ENCODE data around the gene CCDC85A. TPM values are rescaled to one million over a fixed set of nuclear protein-coding genes. Genes with fewer than 3 reads are reported as not detected.

Gene CCDC85A
- polyA plus RNA-seq, 3 donors, result 0.76 to 6.2 (median 2.0) TPM

GRCh38 chr2:56185582-56186046, 1.8 kb downstream of the CCDC85A start:
- 3 to 6% (median 6%) methylated on average over 11 of the region's 11 CpGs for WGBS, 3 donors
- no peak overlapping the region for H3K27ac ChIP-seq (ENCODE audit: low read depth, low read length)

- H3K27ac ChIP-seq (ENCODE audit: low read depth, low read length), result no peak overlapping the region
These were observed 7.8 kb downstream of the CCDC85A start for GRCh38 chr2:56191617-56192016.

- WGBS, 3 donors, result 87 to 95% (median 94%) methylated on average over 29 of the region's 29 CpGs
- no peak overlapping the region for H3K27ac ChIP-seq (ENCODE audit: low read depth, low read length)
These were observed 9.0 kb downstream of the CCDC85A start for GRCh38 chr2:56192664-56193305.

GRCh38 chr2:56195563-56195962, 11.8 kb downstream of the CCDC85A start:
- H3K27ac ChIP-seq (ENCODE audit: low read depth, low read length), result no peak overlapping the region

- H3K27ac ChIP-seq (ENCODE audit: low read depth, low read length), result no peak overlapping the region
- 69 to 90% (median 89%) methylated on average over 7 of the region's 7 CpGs for WGBS, 3 donors
These were observed 14.0 kb downstream of the CCDC85A start for GRCh38 chr2:56197816-56198215.

GRCh38 chr2:56198936-56199335, 15.1 kb downstream of the CCDC85A start:
- 76 to 87% (median 83%) methylated on average over 1 of the region's 1 CpG for WGBS, 3 donors
- H3K27ac ChIP-seq (ENCODE audit: low read depth, low read length), result no peak overlapping the region

GRCh38 chr2:56199492-56199891, 15.7 kb downstream of the CCDC85A start:
- WGBS, 3 donors, result 48 to 87% (median 79%) methylated on average over 1 of the region's 1 CpG
- H3K27ac ChIP-seq (ENCODE audit: low read depth, low read length), result no peak overlapping the region

- WGBS, 3 donors, result 82 to 85% (median 84%) methylated on average over 3 of the region's 3 CpGs
- H3K27ac ChIP-seq (ENCODE audit: low read depth, low read length), result no peak overlapping the region
These were observed 18.8 kb downstream of the CCDC85A start for GRCh38 chr2:56202381-56203121.

- H3K27ac ChIP-seq (ENCODE audit: low read depth, low read length), result no peak overlapping the region
- WGBS, 3 donors, result 74 to 90% (median 89%) methylated on average over 3 of the region's 3 CpGs
These were observed 20.8 kb downstream of the CCDC85A start for GRCh38 chr2:56204556-56204955.

- WGBS, 3 donors, result 0% methylated on average over 1 of the region's 1 CpG
- H3K27ac ChIP-seq (ENCODE audit: low read depth, low read length), result no peak overlapping the region
These were observed 22.5 kb downstream of the CCDC85A start for GRCh38 chr2:56206250-56206649.

- WGBS, 3 donors, result 64 to 81% (median 67%) methylated on average over 1 of the region's 1 CpG
- H3K27ac ChIP-seq (ENCODE audit: low read depth, low read length), result no peak overlapping the region
These were observed 24.0 kb downstream of the CCDC85A start for GRCh38 chr2:56207760-56208159.

- 86 to 97% (median 93%) methylated on average over 1 of the region's 1 CpG for WGBS, 3 donors
These were observed 24.6 kb downstream of the CCDC85A start for GRCh38 chr2:56208380-56208779.

GRCh38 chr2:56209701-56210100, 25.9 kb downstream of the CCDC85A start:
- WGBS, 3 donors, result 84 to 90% (median 88%) methylated on average over 1 of the region's 1 CpG
- no peak overlapping the region for H3K27ac ChIP-seq (ENCODE audit: low read depth, low read length)

More at GRCh38 chr2:56208380-56208779, 24.6 kb downstream of the CCDC85A start:
- H3K27ac ChIP-seq (ENCODE audit: low read depth, low read length), result no peak overlapping the region

- WGBS, 3 donors, result 88 to 95% (median 92%) methylated on average over 3 of the region's 3 CpGs
- no peak overlapping the region for H3K27ac ChIP-seq (ENCODE audit: low read depth, low read length)
These were observed 26.5 kb downstream of the CCDC85A start for GRCh38 chr2:56210291-56210690.

GRCh38 chr2:56211048-56211447, 27.3 kb downstream of the CCDC85A start:
- no peak overlapping the region for H3K27ac ChIP-seq (ENCODE audit: low read depth, low read length)

GRCh38 chr2:56215911-56216310, 32.1 kb downstream of the CCDC85A start:
- WGBS, 3 donors, result 92 to 97% (median 93%) methylated on average over 2 of the region's 2 CpGs
- no peak overlapping the region for H3K27ac ChIP-seq (ENCODE audit: low read depth, low read length)

GRCh38 chr2:56217106-56217505, 33.3 kb downstream of the CCDC85A start:
- H3K27ac ChIP-seq (ENCODE audit: low read depth, low read length), result no peak overlapping the region
- 54 to 85% (median 83%) methylated on average over 1 of the region's 1 CpG for WGBS, 3 donors

GRCh38 chr2:56222481-56222880, 38.7 kb downstream of the CCDC85A start:
- H3K27ac ChIP-seq (ENCODE audit: low read depth, low read length), result no peak overlapping the region
- 69 to 81% (median 78%) methylated on average over 3 of the region's 3 CpGs for WGBS, 3 donors

- 71 to 89% (median 83%) methylated on average over 1 of the region's 1 CpG for WGBS, 3 donors
- H3K27ac ChIP-seq (ENCODE audit: low read depth, low read length), result no peak overlapping the region
These were observed 40.5 kb downstream of the CCDC85A start for GRCh38 chr2:56224316-56224715.

GRCh38 chr2:56227811-56228210, 44.0 kb downstream of the CCDC85A start:
- H3K27ac ChIP-seq (ENCODE audit: low read depth, low read length), result no peak overlapping the region
- 64 to 97% (median 93%) methylated on average over 1 of the region's 1 CpG for WGBS, 3 donors

All from adipose tissue (tissue), 3 donors.